ENCODE measurements around the gene IFIT1B.
"Not testable (repeated sequence)": the region's sequence is repeated elsewhere in the genome, so short reads cannot be mapped to it uniquely, and the experiment has no call there.

IFIT1B gene

GRCh38 chr10:89350631-89351315, 27.1 kb upstream of the IFIT1B start:
- not testable (repeated sequence) for H3K36me3 ChIP-seq (ENCODE audit: insufficient read depth, low read length); H3K4me3 ChIP-seq (ENCODE audit: low read depth in 1 of 2, low read length in 2 of 2); H3K9me3 ChIP-seq (ENCODE audit: low read length); H3K9ac ChIP-seq (ENCODE audit: low read length); H3K27ac ChIP-seq (ENCODE audit: low read depth, low read length); H3K27me3 ChIP-seq (ENCODE audit: control insufficient read depth in 1 of 2, insufficient read depth in 2 of 2, low read length in 2 of 2)
- H3K4me1 ChIP-seq (ENCODE audit: insufficient read depth, low read length) = peaks cover 15% of the 10 kb centered on the region

GRCh38 chr10:89351412-89351779, 26.5 kb upstream of the IFIT1B start:
- Histone ChIP-seq H3K27me3 (ENCODE audit: control insufficient read depth in 1 of 2, insufficient read depth in 2 of 2, low read length in 2 of 2) (no peaks in the 10 kb centered on the region), H3K36me3 (ENCODE audit: insufficient read depth, low read length) (no peaks in the 10 kb centered on the region), H3K9ac (ENCODE audit: low read length) (no peak overlapping the region), H3K4me1 (ENCODE audit: insufficient read depth, low read length) (peaks cover 15% of the 10 kb centered on the region), H3K4me3 (ENCODE audit: low read depth in 1 of 2, low read length in 2 of 2) (no peak overlapping the region), H3K27ac (ENCODE audit: low read depth, low read length) (peak overlapping the region; percentile 4), H3K9me3 (ENCODE audit: low read length) (no peaks in the 10 kb centered on the region)

- H3K36me3 ChIP-seq (ENCODE audit: insufficient read depth, low read length) = no peaks in the 10 kb centered on the region
- no peaks in the 10 kb centered on the region for H3K27me3 ChIP-seq (ENCODE audit: control insufficient read depth in 1 of 2, insufficient read depth in 2 of 2, low read length in 2 of 2)
- no peaks in the 10 kb centered on the region for H3K9me3 ChIP-seq (ENCODE audit: low read length)
- no peak overlapping the region for H3K4me3 ChIP-seq (ENCODE audit: low read depth in 1 of 2, low read length in 2 of 2)
- H3K27ac ChIP-seq (ENCODE audit: low read depth, low read length) = peak overlapping the region; percentile 4
- H3K4me1 ChIP-seq (ENCODE audit: insufficient read depth, low read length) = peaks cover 15% of the 10 kb centered on the region
- no peak overlapping the region for H3K9ac ChIP-seq (ENCODE audit: low read length)
Observed at GRCh38 chr10:89351780-89352597, 25.9 kb upstream of the IFIT1B start.

GRCh38 chr10:89352802-89353201, 25.1 kb upstream of the IFIT1B start:
- Histone ChIP-seq H3K4me3 (ENCODE audit: low read depth in 1 of 2, low read length in 2 of 2) (no peak overlapping the region), H3K36me3 (ENCODE audit: insufficient read depth, low read length) (no peaks in the 10 kb centered on the region), H3K27me3 (ENCODE audit: control insufficient read depth in 1 of 2, insufficient read depth in 2 of 2, low read length in 2 of 2) (no peaks in the 10 kb centered on the region), H3K9ac (ENCODE audit: low read length) (no peak overlapping the region), H3K27ac (ENCODE audit: low read depth, low read length) (no peak overlapping the region), H3K9me3 (ENCODE audit: low read length) (no peaks in the 10 kb centered on the region), H3K4me1 (ENCODE audit: insufficient read depth, low read length) (peaks cover 15% of the 10 kb centered on the region)

- no peak overlapping the region for H3K9ac ChIP-seq (ENCODE audit: low read length)
- H3K4me1 ChIP-seq (ENCODE audit: insufficient read depth, low read length) = peaks cover 15% of the 10 kb centered on the region
- no peaks in the 10 kb centered on the region for H3K27me3 ChIP-seq (ENCODE audit: control insufficient read depth in 1 of 2, insufficient read depth in 2 of 2, low read length in 2 of 2)
- no peak overlapping the region for H3K27ac ChIP-seq (ENCODE audit: low read depth, low read length)
- no peak overlapping the region for H3K4me3 ChIP-seq (ENCODE audit: low read depth in 1 of 2, low read length in 2 of 2)
- H3K36me3 ChIP-seq (ENCODE audit: insufficient read depth, low read length) = no peaks in the 10 kb centered on the region
- H3K9me3 ChIP-seq (ENCODE audit: low read length) = no peaks in the 10 kb centered on the region
Observed at GRCh38 chr10:89355394-89355931, 22.4 kb upstream of the IFIT1B start.

- H3K4me1 ChIP-seq (ENCODE audit: insufficient read depth, low read length) = peaks cover 4% of the 10 kb centered on the region
- H3K36me3 ChIP-seq (ENCODE audit: insufficient read depth, low read length) = no peaks in the 10 kb centered on the region
- H3K27me3 ChIP-seq (ENCODE audit: control insufficient read depth in 1 of 2, insufficient read depth in 2 of 2, low read length in 2 of 2) = no peaks in the 10 kb centered on the region
- no peaks in the 10 kb centered on the region for H3K9me3 ChIP-seq (ENCODE audit: low read length)
- no peak overlapping the region for H3K9ac ChIP-seq (ENCODE audit: low read length)
- no peak overlapping the region for H3K27ac ChIP-seq (ENCODE audit: low read depth, low read length)
- no peak overlapping the region for H3K4me3 ChIP-seq (ENCODE audit: low read depth in 1 of 2, low read length in 2 of 2)
Observed at GRCh38 chr10:89357096-89357495, 20.8 kb upstream of the IFIT1B start.

- Histone ChIP-seq H3K9me3 (ENCODE audit: low read length) (no peaks in the 10 kb centered on the region), H3K36me3 (ENCODE audit: insufficient read depth, low read length) (no peaks in the 10 kb centered on the region), H3K4me1 (ENCODE audit: insufficient read depth, low read length) (no peaks in the 10 kb centered on the region), H3K27me3 (ENCODE audit: control insufficient read depth in 1 of 2, insufficient read depth in 2 of 2, low read length in 2 of 2) (no peaks in the 10 kb centered on the region), H3K9ac (ENCODE audit: low read length) (no peak overlapping the region), H3K27ac (ENCODE audit: low read depth, low read length) (no peak overlapping the region), H3K4me3 (ENCODE audit: low read depth in 1 of 2, low read length in 2 of 2) (no peak overlapping the region)
Observed at GRCh38 chr10:89357975-89358374, 19.9 kb upstream of the IFIT1B start.

- Histone ChIP-seq H3K27me3 (ENCODE audit: control insufficient read depth in 1 of 2, insufficient read depth in 2 of 2, low read length in 2 of 2) (no peaks in the 10 kb centered on the region), H3K27ac (ENCODE audit: low read depth, low read length) (no peak overlapping the region), H3K4me3 (ENCODE audit: low read depth in 1 of 2, low read length in 2 of 2) (no peak overlapping the region), H3K36me3 (ENCODE audit: insufficient read depth, low read length) (no peaks in the 10 kb centered on the region), H3K9ac (ENCODE audit: low read length) (no peak overlapping the region), H3K9me3 (ENCODE audit: low read length) (no peaks in the 10 kb centered on the region), H3K4me1 (ENCODE audit: insufficient read depth, low read length) (peaks cover 4% of the 10 kb centered on the region)
Observed at GRCh38 chr10:89360157-89360556, 17.7 kb upstream of the IFIT1B start.

- no peaks in the 10 kb centered on the region for H3K36me3 ChIP-seq (ENCODE audit: insufficient read depth, low read length)
- no peak overlapping the region for H3K27ac ChIP-seq (ENCODE audit: low read depth, low read length)
- H3K9me3 ChIP-seq (ENCODE audit: low read length) = no peaks in the 10 kb centered on the region
- H3K4me1 ChIP-seq (ENCODE audit: insufficient read depth, low read length) = peaks cover 11% of the 10 kb centered on the region
- H3K27me3 ChIP-seq (ENCODE audit: control insufficient read depth in 1 of 2, insufficient read depth in 2 of 2, low read length in 2 of 2) = no peaks in the 10 kb centered on the region
- no peak overlapping the region for H3K9ac ChIP-seq (ENCODE audit: low read length)
- no peak overlapping the region for H3K4me3 ChIP-seq (ENCODE audit: low read depth in 1 of 2, low read length in 2 of 2)
Observed at GRCh38 chr10:89362929-89363328, 14.9 kb upstream of the IFIT1B start.

GRCh38 chr10:89363729-89364442, 14.0 kb upstream of the IFIT1B start:
- no peak overlapping the region for H3K4me3 ChIP-seq (ENCODE audit: low read depth in 1 of 2, low read length in 2 of 2)
- H3K27me3 ChIP-seq (ENCODE audit: control insufficient read depth in 1 of 2, insufficient read depth in 2 of 2, low read length in 2 of 2) = no peaks in the 10 kb centered on the region
- H3K27ac ChIP-seq (ENCODE audit: low read depth, low read length) = no peak overlapping the region
- no peak overlapping the region for H3K9ac ChIP-seq (ENCODE audit: low read length)
- H3K36me3 ChIP-seq (ENCODE audit: insufficient read depth, low read length) = no peaks in the 10 kb centered on the region
- peaks cover 12% of the 10 kb centered on the region for H3K4me1 ChIP-seq (ENCODE audit: insufficient read depth, low read length)
- no peaks in the 10 kb centered on the region for H3K9me3 ChIP-seq (ENCODE audit: low read length)

- H3K9me3 ChIP-seq (ENCODE audit: low read length) = no peaks in the 10 kb centered on the region
- H3K9ac ChIP-seq (ENCODE audit: low read length) = no peak overlapping the region
- no peaks in the 10 kb centered on the region for H3K36me3 ChIP-seq (ENCODE audit: insufficient read depth, low read length)
- peaks cover 19% of the 10 kb centered on the region for H3K4me1 ChIP-seq (ENCODE audit: insufficient read depth, low read length)
- no peak overlapping the region for H3K4me3 ChIP-seq (ENCODE audit: low read depth in 1 of 2, low read length in 2 of 2)
- no peak overlapping the region for H3K27ac ChIP-seq (ENCODE audit: low read depth, low read length)
- H3K27me3 ChIP-seq (ENCODE audit: control insufficient read depth in 1 of 2, insufficient read depth in 2 of 2, low read length in 2 of 2) = no peaks in the 10 kb centered on the region
Observed at GRCh38 chr10:89364531-89364930, 13.3 kb upstream of the IFIT1B start.
